Fibroblast of villous mesenchyme (primary cell): ENCODE measurements around the gene TGM2. TPM values are rescaled to one million over a fixed set of nuclear protein-coding genes. Genes with fewer than 3 reads are reported as not detected.

ENCODE experiments used
- DNase-seq: peaks from one replicate; pipeline ENCODE4 v3.0.0-alpha.2; 2010; ENCODE audit warnings: low read depth
- H3K4me3 ChIP-seq: 2 replicates; pipeline ENCODE4 v1.5.1; 2011; ENCODE audit warnings: low read depth, mild to moderate bottlenecking, low read length
- CTCF ChIP-seq: IDR thresholded peaks from 2 replicates; pipeline ENCODE4 v1.5.1; 2012; ENCODE audit warnings: low read depth, mild to moderate bottlenecking, low read length; ENCODE audit not compliant: insufficient read depth
- total RNA-seq: library from RNA; depleted of rRNA; stranded (reverse); fragments of >200 nt; gene quantifications from 2 replicates; pipeline ENCODE4 v1.2.3, GENCODE V29; 2012

Gene TGM2
- total RNA-seq, 1 donor: 2,020 TPM

DNA sequence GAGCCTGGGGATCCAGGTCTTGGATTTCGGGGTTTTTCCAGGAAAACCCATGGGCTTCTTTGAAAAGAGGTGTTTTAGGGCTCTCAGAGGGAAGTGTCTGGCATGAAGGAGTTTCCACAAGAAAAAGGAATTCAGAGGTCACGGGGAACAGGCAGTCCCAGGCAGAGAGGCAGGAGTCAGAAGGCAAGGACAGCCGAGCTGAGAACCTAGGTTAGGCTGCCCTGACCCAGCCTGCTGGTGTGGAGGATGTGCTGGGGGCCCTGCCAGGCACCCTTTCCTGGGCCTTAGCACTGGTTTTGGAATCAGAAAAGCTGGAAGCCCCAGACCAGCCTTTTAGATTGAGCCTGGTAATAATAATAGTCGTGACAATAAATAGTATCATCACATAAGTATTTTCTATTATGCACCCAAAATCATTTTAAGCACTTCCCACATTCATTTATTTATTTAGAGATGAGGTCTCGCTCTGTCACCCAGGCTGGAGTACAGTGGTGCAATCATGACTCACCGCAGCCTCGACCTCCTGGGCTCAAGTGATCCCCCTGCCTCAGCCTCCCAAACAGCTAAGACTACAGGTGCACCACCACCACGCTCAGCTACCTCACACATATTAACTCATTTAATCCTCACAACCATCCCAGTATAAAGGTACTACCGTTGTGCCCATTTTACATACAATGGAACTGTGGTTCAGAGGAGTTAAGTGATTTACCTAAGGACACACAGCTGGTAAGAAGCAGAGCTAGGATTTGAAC, 19.9 kb downstream of the TGM2 start:
- TF ChIP-seq CTCF: no peak
- peak; percentile 73 for DNase-seq
- no peak overlapping the region for H3K4me3 ChIP-seq

DNA sequence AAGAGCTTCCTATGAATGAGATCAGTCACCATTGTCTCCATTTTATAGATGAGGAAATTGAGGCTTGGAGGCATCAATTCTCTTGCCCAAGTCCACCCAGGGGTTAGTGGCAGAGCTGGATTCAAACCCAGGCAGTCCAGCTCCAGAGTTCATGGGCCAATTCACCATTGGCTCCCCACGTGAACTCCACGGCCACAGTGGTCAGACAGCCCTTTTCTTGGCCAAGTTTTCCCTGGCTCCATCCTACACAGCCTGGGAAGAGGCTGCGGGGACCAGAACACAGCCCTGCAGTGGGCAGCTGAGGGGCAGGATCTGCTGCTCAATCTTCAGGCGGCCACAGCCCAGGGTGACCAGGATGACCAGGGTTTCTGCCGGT, 20.5 kb downstream of the TGM2 start:
- no peak overlapping the region for H3K4me3 ChIP-seq
- DNase-seq: no peak
- no peak for TF ChIP-seq CTCF

DNA sequence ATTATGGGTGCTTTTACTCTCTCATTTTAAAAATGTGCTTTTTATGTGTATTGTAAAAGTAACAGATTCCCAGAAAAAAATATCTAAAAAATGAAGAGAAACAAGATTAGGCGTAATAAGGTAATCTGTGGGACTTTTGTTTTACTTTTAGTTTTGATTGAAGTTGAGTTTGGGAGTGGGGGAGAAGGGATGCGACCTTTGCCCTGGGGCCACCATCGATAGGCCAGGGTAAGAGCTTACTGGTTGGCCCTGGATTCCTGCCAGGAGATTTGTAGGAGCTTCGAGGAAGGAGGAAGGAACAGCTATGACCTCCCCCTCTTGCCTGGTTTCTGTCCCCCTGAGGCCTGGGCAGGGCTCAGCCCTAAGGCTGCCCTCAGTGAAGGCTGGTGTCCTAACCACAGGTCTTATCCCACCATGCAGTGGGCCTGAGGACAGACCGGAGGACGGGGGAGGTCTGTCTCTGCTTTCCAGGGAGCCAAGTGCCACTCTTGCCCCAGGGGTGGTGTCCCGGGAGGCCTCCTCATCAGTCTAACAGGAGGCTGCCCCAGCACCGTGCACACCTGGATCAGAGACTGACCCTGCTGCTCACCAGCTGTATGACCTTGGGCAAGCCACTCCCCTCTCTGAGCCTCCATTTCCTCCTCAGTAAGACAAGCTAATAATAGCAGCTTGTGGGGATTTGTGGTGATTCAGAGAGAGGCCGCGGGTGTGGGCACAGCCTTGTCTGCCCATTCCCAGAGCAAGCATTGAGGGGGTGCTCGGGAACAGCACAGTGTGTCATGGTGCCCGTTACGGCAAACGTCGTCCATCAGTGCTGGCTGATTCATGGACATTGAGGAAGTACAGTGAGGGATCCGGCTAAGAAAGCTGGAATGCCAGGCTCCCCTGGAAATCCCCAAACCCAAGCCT, 21.2 kb downstream of the TGM2 start:
- no peak for TF ChIP-seq CTCF
- H3K4me3 ChIP-seq: no peak overlapping the region
- DNase-seq: peak; percentile 83

DNA sequence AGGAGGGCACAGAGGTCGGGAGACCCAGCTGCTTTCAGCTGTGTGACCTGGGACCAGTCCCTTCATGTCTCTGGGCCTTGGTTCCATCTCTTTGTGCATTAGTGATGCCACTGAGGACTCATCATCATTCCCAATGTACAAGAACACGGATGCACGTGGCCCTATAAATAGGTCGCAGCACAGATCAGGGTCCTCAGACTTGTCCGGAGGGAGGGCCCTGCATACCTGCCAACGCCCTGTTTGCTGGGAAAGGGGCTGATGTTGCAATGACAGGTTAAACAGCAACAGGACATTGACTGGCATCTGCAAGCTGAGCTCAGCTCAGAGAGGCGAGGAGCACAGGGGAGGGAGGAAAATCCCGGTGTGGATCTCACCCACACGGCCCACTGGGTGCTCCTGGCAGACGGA, 21.8 kb downstream of the TGM2 start:
- TF ChIP-seq CTCF: no peak
- no peak for DNase-seq
- H3K4me3 ChIP-seq: no peak overlapping the region

DNA sequence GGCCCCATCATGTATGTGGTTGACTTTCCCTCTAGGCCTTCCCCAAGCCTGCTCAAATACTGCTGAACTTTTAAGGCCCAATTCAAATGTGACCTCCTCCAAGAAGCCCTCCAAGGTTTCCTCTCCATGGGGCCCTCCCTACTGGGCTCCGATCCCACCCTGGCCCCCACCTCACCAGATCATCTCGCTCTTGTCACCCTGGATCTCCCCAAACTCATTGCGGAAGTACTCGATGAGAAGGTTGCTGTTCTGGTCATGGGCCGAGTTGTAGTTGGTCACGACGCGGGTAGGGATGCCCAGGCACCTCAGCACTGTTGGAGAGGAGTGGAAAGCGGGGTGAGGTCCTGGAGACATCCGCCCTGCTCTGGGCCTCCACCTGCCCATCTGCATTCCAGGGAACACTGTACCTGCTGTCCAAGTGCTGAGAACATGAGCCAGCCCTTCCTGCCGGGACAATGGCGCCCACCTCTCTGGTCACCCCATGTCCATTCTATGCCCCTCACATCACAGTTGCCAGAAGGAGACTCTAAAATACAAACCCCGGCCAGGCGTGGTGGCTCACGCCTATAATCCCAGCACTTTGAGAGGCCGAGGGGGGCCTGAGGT, 23.1 kb downstream of the TGM2 start:
- no peak for TF ChIP-seq CTCF
- no peak overlapping the region for H3K4me3 ChIP-seq
- no peak for DNase-seq

DNA sequence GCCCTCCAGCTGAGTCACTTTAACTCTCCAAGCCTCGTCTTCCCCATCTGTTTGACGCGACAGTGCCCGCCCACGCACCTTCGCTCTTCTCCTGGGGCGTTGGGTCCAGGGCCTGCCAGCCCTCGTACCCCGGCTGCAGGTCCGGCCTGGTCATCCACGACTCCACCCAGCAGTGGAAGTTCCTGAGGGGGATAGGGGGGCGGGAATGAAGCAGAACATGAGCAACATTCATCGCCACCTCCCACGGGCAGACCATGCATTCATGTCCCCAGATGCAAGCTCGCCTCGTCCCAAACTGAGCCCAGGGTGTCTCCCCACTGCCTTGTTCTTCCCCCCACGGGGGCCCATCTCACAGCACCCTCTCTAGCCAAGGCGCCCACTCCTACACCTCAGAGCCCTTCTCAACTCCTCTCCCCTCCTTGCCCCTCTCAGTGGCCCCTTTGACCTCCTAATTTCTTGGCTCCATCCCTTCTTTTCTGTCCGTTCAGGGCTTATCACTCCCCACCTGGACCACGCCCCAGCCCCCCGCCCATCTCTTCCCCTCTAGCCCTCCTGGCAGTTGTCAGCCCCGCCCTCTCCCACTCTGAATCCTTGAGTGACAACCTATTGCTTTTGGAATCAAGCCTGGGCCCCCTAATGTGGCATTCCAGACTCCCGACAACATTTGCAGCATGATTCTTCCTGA, 23.7 kb downstream of the TGM2 start:
- TF ChIP-seq CTCF: no peak
- no peak for DNase-seq
- no peak overlapping the region for H3K4me3 ChIP-seq
